Stimulated activated CD8-positive, alpha-beta memory T cell treated with anti-CD3 and anti-CD28 coated beads, Interleukin-2, amount 100 ng/mL, for 48 hours (primary cell): ENCODE measurements around the gene ADH1C.

ENCODE experiments used
- DNase-seq, 2 donors: peaks; one replicate each; pipeline ENCODE4 v3.0.0-alpha.2; 2020; ENCODE audit warnings: low read depth in 2 of 2

ADH1C gene

DNA sequence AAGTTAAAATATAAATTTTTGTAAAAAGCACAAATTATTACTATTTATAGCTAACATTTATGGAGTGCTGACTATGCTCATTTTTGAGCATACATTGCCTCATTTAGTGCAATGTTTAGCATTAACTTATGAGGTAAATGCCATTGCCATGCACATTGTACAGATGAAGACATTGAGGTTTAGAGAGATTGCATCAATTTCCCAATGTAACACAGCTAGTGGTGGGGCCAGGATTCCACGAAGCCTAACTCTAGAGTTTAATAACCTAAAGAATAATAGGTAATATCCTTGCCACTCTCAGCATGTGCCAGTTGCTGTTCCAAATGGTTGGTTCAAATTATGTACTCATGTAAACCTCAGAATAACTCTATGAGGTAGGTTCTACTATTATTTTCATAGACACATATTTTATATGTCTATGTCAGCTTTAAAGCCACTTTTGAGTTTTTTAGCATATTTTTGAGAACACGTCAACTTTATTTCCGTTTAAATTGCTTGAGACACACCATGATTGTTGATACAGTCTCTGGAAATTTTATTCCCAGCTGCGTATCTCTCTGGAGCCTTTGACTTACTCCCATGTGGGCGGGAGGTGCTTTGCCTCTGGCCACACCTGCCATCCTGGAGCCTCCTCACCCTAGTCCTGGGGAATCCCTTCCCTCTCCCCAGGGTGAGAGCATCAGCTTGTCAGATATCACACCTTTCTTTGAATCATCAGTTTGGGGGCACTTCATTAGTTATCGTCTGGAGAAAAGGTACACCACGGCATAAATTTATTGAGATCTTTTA is 51.0 kb downstream of the ADH1C start:
- no peak for DNase-seq

DNA sequence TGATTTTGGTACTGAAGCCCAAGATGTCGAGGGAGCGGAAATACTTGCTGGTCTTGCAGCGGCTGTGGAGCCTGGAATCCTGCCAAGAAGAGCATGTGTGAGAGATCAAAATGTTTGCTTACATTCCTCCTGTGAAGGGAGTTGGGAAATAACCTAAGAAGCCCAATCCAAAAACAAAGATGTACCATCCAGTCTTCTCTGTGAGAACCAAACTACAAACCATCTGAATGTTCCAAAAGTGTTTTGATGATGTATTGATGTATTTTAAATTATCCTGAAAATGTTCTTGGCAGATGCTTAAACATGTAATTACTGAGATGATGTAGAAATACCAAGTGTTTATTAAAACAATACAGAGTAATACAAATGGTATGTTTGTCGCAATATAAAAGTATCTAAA is 51.6 kb downstream of the ADH1C start:
- DNase-seq = no peak

- DNase-seq = no peak
Observed at GRCh38 chr4:99293357-99293756, 59.2 kb downstream of the ADH1C start.

- no peak for DNase-seq
Observed at GRCh38 chr4:99290848-99291786, 61.4 kb downstream of the ADH1C start, which contains the start of gene ADH1A. Gene ADH1A, minus strand, starts transcription at chr4:99290985. Its CDS starts 71 bp downstream, at chr4:99290914.
